PC-3 (cell line): Measurements from ENCODE around the gene C17orf67. TPM values are rescaled to one million over a fixed set of nuclear protein-coding genes. Genes with fewer than 3 reads are reported as not detected.

Source experiments
- ATAC-seq: fragments of 200-7000 bp; cut with Tn5 transposase; 2 replicates; pipeline ENCODE4 v1.9.1; 2020; ENCODE audit warnings: mild to moderate bottlenecking, moderate library complexity
- BruUV-seq: library from RNA; stranded (reverse); fragments of 400-500 nt; replicated peaks from 2 replicates; lab custom pipeline; 2021; lab: Mats Ljungman, UMichigan
- CTCF ChIA-PET: fragments of 300-600 bp; sonication (Branson Sonifier 250); formaldehyde crosslinking; loops from one replicate; lab custom pipeline; 2022; ENCODE audit warnings: antibody characterized with exemption; lab: Charles Lee
- POLR2A ChIA-PET: fragments of 300-600 bp; sonication (Branson Sonifier 250); formaldehyde crosslinking; loops from one replicate; lab custom pipeline; 2022; ENCODE audit warnings: antibody characterized with exemption; ENCODE audit not compliant: unreplicated experiment; lab: Charles Lee
- DNase-seq: peaks from one replicate; pipeline ENCODE4 v3.0.0-alpha.2; 2015
- H2AFZ ChIP-seq: fragments of 300-600 bp; sonication (generic); 2 replicates; pipeline ENCODE4 v1.6.0; 2016; ENCODE audit warnings: antibody characterized with exemption, low read length
- H3F3A ChIP-seq: fragments of 300-600 bp; sonication (generic); one replicate; pipeline ENCODE4 v1.6.0; 2017; ENCODE audit warnings: antibody characterized with exemption, low read length, control low read depth, mild to moderate bottlenecking; ENCODE audit not compliant: unreplicated experiment
- H3K27ac ChIP-seq: fragments of 300-600 bp; sonication (generic); 2 replicates; pipeline ENCODE4 v1.5.1; 2016; ENCODE audit warnings: mild to moderate bottlenecking, low read length
- H3K27me3 ChIP-seq: fragments of 300-600 bp; sonication (generic); 2 replicates; pipeline ENCODE4 v1.6.1; 2016; ENCODE audit warnings: low read length, mixed read lengths
- H3K36me3 ChIP-seq: fragments of 300-600 bp; sonication (generic); 2 replicates; pipeline ENCODE4 v1.6.1; 2016; ENCODE audit warnings: low read depth, mixed run types, low read length, mixed read lengths
- H3K4me1 ChIP-seq: fragments of 300-600 bp; sonication (generic); 2 replicates; pipeline ENCODE4 v1.5.1; 2016; ENCODE audit warnings: low read length; ENCODE audit not compliant: insufficient read depth
- H3K4me2 ChIP-seq: fragments of 300-600 bp; sonication (generic); 2 replicates; pipeline ENCODE4 v1.6.0; 2016; ENCODE audit warnings: low read length
- H3K4me3 ChIP-seq: fragments of 300-600 bp; sonication (generic); 2 replicates; pipeline ENCODE4 v1.5.1; 2016; ENCODE audit warnings: mild to moderate bottlenecking, low read length, mixed read lengths
- H3K79me2 ChIP-seq: fragments of 300-600 bp; sonication (generic); 2 replicates; pipeline ENCODE4 v1.6.1; 2017; ENCODE audit warnings: low read length, mixed read lengths
- H3K9ac ChIP-seq: fragments of 300-600 bp; sonication (generic); 2 replicates; pipeline ENCODE4 v1.6.0; 2016; ENCODE audit warnings: mild to moderate bottlenecking, low read length
- H3K9me2 ChIP-seq: fragments of 300-600 bp; sonication (generic); replicated peaks from 2 replicates; pipeline ENCODE4 v1.6.1; 2016; ENCODE audit warnings: mixed run types, low read length, mixed read lengths
- H3K9me3 ChIP-seq: fragments of 300-600 bp; sonication (generic); 2 replicates; pipeline ENCODE4 v1.6.1; 2016; ENCODE audit warnings: low read length, mixed read lengths
- H4K20me1 ChIP-seq: fragments of 300-600 bp; sonication (generic); 2 replicates; pipeline ENCODE4 v1.6.1; 2016; ENCODE audit warnings: low read length, mixed read lengths
- CTCF ChIP-seq: fragments of 300-600 bp; sonication (generic); conservative IDR thresholded peaks from 2 replicates; pipeline ENCODE4 v1.5.1; 2017; ENCODE audit warnings: antibody characterized with exemption, low read depth, mild to moderate bottlenecking, low read length
- EZH2 ChIP-seq: fragments of 300-600 bp; sonication (generic); IDR thresholded peaks from one replicate; pipeline ENCODE4 v1.6.1; 2017; ENCODE audit warnings: antibody characterized with exemption, mild to moderate bottlenecking, low read length; ENCODE audit not compliant: unreplicated experiment
- EZH2phosphoT487 ChIP-seq: fragments of 300-600 bp; sonication (generic); IDR thresholded peaks from 2 replicates; pipeline ENCODE4 v1.6.1; 2018; ENCODE audit warnings: mild to moderate bottlenecking, antibody characterized with exemption, low read length, borderline replicate concordance
- intact Hi-C: fragments of 100-400 bp; cut with micrococcal nuclease; formaldehyde crosslinking; loops from 2 replicates; pipeline ENCODE4 v1.9.0; 2023
- total RNA-seq: library from RNA; depleted of rRNA; stranded (reverse); fragments of >200 nt; gene quantifications from 2 replicates; pipeline ENCODE4 v1.2.3, GENCODE V29; 2014

Gene C17orf67
- total RNA-seq, 1 experiment from 2014 or later: 4.4 TPM

GRCh38 chr17:56779322-56779721, 54.4 kb downstream of the C17orf67 start:
- Histone ChIP-seq H2AFZ (peak overlapping the region; percentile 87), H3K9ac (peak overlapping the region; percentile 63), H3K4me3 (peak overlapping the region; percentile 70; the same call in 1 of the 2 replicates), H3K9me3 (no peaks in the 10 kb centered on the region), H3K4me1 (peaks cover 45% of the 10 kb centered on the region), H3K79me2 (no peaks in the 10 kb centered on the region), H3F3A (no peaks in the 10 kb centered on the region), H3K27ac (peak overlapping the region; percentile 37), H3K9me2 (no peaks in the 10 kb centered on the region), H3K27me3 (no peaks in the 10 kb centered on the region), H3K4me2 (peak overlapping the region; percentile 93), H3K36me3 (no peaks in the 10 kb centered on the region), H4K20me1 (no peaks in the 10 kb centered on the region)
- ATAC-seq: peak; percentile 1; the same call in 1 of the 2 replicates
- ChIA-PET POLR2A (interaction anchor here (0.6 to 1.3 kb wide), 3 partner anchors 18 to 186 kb away, joined by 4 to 6 read pairs (median 5); partner anchors contain the start of gene NOG), CTCF (interaction anchor here (0.6 to 2.5 kb wide), 9 partner anchors 23 to 1034 kb away, joined by 4 to 41 read pairs (median 11); partner anchors contain the start of gene NOG)
- no peak for TF ChIP-seq EZH2phosphoT487
- no peak for TF ChIP-seq EZH2
- TF ChIP-seq CTCF: no peak
- intact Hi-C loops: no loop called here
- TSS peak; percentile 76 for BruUV-seq
- DNase-seq: peak; percentile 23

GRCh38 chr17:56778898-56779297, 54.8 kb downstream of the C17orf67 start:
- Histone ChIP-seq H3K79me2 (no peaks in the 10 kb centered on the region), H3K9me2 (no peaks in the 10 kb centered on the region), H2AFZ (no peak overlapping the region), H3K27ac (no peak overlapping the region), H3K4me1 (peaks cover 44% of the 10 kb centered on the region), H3K36me3 (no peaks in the 10 kb centered on the region), H3K4me2 (peak overlapping the region; percentile 93; the same call in 1 of the 2 replicates), H3K4me3 (no peak overlapping the region), H3K9ac (no peak overlapping the region), H3K9me3 (no peaks in the 10 kb centered on the region), H3F3A (no peaks in the 10 kb centered on the region), H3K27me3 (no peaks in the 10 kb centered on the region), H4K20me1 (no peaks in the 10 kb centered on the region)
- POLR2A ChIA-PET: interaction anchor here (1.1 kb wide), 1 partner anchor 18 kb away, joined by 6 read pairs; no protein-coding TSS in a partner anchor
- DNase-seq (no peak), ATAC-seq (no peak)
- CTCF ChIA-PET: interaction anchor here (0.6 to 2.0 kb wide), 5 partner anchors 23 to 1034 kb away, joined by 4 to 41 read pairs (median 4); no protein-coding TSS in a partner anchor
- BruUV-seq: no TSS peak
- intact Hi-C loops: no loop called here
- TF ChIP-seq EZH2 (no peak), EZH2phosphoT487 (no peak), CTCF (no peak)

GRCh38 chr17:56777859-56778258, 55.9 kb downstream of the C17orf67 start:
- POLR2A ChIA-PET: no interaction called here
- Histone ChIP-seq H4K20me1 (no peaks in the 10 kb centered on the region), H3K36me3 (no peaks in the 10 kb centered on the region), H2AFZ (no peak overlapping the region), H3K4me1 (peaks cover 53% of the 10 kb centered on the region), H3K27ac (no peak overlapping the region), H3K9me3 (no peaks in the 10 kb centered on the region), H3K9ac (no peak overlapping the region), H3K4me3 (no peak overlapping the region), H3K79me2 (no peaks in the 10 kb centered on the region), H3K4me2 (no peak overlapping the region), H3F3A (no peaks in the 10 kb centered on the region), H3K27me3 (no peaks in the 10 kb centered on the region), H3K9me2 (no peaks in the 10 kb centered on the region)
- ATAC-seq (no peak), DNase-seq (peak; percentile 41)
- TF ChIP-seq EZH2 (no peak), CTCF (no peak), EZH2phosphoT487 (no peak)
- intact Hi-C loops: no loop called here
- BruUV-seq: no TSS peak
- CTCF ChIA-PET: interaction anchor here (0.5 kb wide), 1 partner anchor 182 kb away, joined by 8 read pairs; no protein-coding TSS in a partner anchor
